GM12875 (cell line): ENCODE data around the gene XKR7.

Experiments used
- H3K4me3 ChIP-seq: one replicate; pipeline ENCODE4 v1.5.1; 2011; ENCODE audit warnings: low read depth, low read length, control low read depth
- TF ChIP-seq, protein P1 (sequence below): IDR thresholded peaks from 2 replicates; pipeline ENCODE4 v1.5.1; 2011; ENCODE audit warnings: low read depth, mild to moderate bottlenecking, control low read depth, inconsistent platforms, low read length, moderate library complexity, borderline replicate concordance; ENCODE audit not compliant: insufficient read depth

Gene XKR7

DNA sequence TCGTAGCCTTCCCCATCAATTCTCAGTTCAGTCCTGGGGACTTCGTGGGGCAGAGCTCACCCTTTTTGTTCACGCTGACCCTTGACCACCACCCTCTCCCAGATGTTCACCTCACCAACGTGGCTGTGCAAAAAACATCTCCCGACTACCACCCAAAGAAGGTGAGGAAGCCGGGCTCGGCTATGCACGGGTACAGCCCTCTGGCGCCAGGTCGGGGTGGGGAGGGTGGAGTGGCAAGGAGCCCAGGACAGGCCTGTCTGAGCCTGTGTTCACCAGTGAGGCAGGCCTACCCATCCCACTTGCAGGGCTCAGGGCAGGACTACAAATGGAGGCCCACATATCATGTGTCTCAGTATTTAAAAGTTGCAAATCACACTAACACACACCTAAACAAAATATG is 34.3 kb upstream of the XKR7 start:
- TF ChIP-seq, protein P1, sequence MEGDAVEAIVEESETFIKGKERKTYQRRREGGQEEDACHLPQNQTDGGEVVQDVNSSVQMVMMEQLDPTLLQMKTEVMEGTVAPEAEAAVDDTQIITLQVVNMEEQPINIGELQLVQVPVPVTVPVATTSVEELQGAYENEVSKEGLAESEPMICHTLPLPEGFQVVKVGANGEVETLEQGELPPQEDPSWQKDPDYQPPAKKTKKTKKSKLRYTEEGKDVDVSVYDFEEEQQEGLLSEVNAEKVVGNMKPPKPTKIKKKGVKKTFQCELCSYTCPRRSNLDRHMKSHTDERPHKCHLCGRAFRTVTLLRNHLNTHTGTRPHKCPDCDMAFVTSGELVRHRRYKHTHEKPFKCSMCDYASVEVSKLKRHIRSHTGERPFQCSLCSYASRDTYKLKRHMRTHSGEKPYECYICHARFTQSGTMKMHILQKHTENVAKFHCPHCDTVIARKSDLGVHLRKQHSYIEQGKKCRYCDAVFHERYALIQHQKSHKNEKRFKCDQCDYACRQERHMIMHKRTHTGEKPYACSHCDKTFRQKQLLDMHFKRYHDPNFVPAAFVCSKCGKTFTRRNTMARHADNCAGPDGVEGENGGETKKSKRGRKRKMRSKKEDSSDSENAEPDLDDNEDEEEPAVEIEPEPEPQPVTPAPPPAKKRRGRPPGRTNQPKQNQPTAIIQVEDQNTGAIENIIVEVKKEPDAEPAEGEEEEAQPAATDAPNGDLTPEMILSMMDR: no peak
- H3K4me3 ChIP-seq: no peak overlapping the region

DNA sequence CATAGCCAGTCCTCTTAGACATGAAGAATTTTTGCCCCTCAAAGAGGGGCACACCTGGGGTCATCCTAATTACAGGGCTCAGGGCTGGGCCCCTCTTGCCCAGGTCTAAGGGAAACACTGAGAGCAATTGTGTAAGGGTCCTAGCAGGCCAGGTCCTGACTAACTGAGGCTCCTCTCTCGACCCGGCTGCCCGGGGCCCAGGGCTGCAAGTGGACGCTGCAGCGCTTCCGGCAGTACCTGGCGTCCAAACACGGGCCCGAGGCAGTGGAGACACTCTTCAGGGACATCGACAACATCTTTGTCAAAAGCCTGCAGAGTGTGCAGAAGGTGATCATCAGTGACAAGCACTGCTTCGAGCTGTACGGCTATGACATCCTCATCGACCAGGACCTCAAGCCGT is 33.5 kb upstream of the XKR7 start:
- H3K4me3 ChIP-seq: no peak overlapping the region
- TF ChIP-seq, protein P1: no peak

DNA sequence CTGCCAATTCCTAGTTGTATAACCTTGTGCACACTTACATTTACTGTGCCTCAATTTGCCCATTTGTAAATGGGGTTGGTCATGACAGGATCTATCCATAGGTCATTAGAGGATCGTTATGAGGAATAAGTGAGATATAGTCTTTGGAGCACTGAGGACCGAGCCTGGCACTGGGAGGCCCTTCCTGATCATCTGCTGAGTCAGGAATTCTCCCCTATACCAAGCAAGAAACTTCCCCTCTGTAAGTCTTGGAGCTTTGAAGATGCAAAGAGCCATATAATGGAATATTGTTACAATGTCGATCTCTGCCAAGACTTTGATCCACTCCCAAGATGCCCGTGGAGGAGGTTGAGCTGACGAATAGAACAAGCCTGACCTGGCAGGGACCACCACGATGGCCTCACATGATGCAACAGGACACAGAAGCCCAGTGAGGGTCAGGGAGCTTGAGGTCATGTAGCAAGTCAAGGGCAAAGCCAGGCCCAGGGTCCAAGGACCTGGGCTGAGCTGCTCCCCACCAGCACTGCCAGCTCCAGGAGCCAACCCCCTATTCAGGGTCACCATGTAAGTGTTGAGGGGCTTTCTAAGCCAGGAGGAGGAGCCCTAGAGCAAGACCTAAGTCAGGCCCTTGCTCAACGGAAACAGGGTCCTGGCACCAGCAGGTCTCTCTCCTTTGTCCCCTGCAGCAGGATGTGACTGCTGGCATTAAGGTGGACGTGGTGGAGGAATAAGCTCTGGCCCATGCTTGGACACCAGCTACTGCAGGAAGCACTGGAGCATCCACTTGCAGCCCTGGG is 32.8 kb upstream of the XKR7 start:
- TF ChIP-seq, protein P1: no peak
- no peak overlapping the region for H3K4me3 ChIP-seq

DNA sequence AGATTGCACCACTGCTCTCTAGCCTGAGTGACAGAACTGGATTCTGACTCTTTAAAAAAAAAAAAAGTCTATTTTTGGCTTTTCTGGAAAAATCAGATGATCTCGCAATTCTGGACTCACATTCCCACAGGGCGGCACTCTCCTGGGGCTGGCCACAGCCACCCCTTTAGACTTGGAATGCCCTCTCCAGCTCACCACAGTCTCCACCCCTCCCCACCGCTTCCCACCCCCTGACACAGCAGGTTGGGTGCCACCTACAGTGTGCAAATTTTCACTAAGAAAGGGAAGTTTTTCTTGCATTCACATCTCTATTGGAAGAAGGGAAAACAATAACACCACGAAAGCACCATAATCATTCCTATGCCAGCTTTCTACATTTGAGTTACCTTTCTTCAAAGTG is 31.5 kb upstream of the XKR7 start:
- TF ChIP-seq, protein P1: no peak
- H3K4me3 ChIP-seq: no peak overlapping the region

DNA sequence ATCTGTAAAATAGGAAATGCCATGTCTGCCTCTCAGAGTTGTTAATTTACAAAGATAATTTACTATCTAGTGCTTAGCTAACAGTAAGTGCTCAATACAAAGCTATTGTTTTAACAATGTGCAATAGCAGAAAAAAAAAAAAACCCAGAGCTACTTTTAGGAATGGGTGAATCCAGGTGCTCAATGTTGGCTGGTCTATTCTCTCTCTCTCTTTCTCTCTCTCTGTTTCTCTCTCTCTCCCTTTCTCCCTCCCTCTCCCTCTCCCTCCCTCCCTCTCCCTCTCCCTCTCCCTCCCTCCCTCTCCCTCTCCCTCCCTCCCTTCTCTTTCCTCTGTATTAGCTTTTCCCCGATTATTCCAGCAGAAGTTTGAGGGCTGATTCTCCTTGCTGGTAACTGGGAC is 30.1 kb upstream of the XKR7 start:
- TF ChIP-seq, protein P1: no peak
- no peak overlapping the region for H3K4me3 ChIP-seq

DNA sequence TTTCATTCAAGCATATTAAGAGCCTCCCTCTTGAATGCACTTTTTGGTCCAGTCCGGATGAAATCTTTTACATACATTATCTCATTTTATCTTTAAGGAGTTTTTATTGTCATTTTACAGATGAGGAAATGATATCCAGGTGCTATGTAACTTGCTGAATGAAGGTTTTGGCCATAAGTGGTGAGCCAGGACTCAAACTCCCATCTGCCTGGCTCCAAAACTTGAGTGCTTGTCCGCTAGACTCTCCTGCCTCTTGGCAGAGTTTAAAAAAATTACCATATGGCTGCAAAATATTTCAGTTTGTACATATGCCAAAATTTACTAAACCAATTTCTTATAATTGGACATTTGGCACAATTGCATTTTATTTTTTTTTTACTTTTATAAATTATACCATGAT is 28.3 kb upstream of the XKR7 start:
- H3K4me3 ChIP-seq: no peak overlapping the region
- TF ChIP-seq, protein P1: no peak

DNA sequence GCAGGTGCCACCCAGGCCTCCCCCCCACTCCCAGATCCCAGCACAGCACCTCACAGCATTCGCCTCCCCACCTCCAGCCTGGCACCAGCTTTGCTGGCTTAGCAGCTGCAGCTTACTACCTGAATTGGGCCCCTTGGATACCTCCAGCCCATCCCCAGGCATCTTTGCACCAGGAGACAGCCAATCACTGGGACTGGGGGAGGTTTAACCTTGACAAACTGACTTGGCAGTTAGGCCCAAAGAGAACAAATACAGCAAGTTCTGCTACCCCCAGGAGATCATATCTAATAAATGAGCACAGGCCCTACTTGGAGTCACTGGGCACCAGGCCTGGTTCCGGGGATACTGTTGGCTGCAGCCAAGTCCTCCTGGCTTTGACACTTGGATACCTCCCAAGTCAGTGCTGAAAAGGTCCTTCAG is 24.9 kb upstream of the XKR7 start:
- H3K4me3 ChIP-seq: no peak overlapping the region
- TF ChIP-seq, protein P1: no peak
